ENCODE results near the gene ZNF750.
A peak's percentile ranks its signal among the peaks of the same experiment; 100 is the strongest.

Gene ZNF750

DNA sequence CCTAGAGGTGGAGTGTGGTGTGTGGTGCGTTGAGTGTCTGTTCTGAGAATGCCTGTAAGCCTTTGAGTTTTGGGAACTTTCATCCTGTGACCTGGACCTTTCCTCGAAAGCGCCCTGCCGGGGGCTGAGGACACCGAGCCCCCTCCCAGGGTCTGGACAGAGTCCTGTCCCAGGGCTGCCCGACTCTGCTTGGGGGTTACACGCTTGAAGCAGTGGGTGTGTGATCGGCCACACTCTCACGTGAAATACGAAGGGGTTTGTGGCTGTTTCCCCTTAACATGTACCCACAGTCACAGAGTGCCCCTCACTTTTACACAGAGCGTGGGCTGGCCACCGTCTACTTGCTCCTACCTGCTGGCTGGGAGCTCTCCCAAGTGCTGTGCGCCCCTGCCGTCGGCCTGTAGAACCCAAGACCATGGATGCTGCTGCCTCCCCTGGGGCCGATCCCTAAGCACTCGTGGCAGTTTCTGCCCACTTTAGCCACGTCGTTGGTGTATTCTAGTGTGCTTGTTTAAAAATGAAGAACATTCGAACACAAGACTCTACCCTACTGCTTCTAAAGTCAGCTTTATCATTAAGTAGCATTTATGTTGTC is 6.8 kb downstream of the ZNF750 start:
- no peak for DNase-seq

DNA sequence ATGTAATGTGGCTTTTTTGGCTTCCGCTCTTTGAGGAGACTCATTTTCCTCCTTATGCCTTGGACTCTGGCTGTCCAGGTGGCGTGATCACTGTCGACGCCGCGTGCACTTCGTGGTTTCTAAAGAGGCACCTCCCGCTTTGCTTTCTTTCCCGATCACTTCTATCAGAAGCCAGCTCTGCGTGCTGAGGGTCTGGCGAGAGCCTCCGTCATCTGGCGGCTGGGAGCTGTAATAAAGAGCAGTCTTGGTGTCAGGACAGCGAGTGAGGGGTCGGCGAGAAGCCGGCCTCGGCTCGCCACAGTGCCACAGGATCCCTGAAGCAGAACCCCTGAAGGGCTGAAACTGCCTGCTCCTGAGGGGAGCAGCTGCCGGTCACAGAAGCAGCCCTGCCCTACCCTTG is 7.4 kb downstream of the ZNF750 start:
- DNase-seq = peak; percentile 62

DNA sequence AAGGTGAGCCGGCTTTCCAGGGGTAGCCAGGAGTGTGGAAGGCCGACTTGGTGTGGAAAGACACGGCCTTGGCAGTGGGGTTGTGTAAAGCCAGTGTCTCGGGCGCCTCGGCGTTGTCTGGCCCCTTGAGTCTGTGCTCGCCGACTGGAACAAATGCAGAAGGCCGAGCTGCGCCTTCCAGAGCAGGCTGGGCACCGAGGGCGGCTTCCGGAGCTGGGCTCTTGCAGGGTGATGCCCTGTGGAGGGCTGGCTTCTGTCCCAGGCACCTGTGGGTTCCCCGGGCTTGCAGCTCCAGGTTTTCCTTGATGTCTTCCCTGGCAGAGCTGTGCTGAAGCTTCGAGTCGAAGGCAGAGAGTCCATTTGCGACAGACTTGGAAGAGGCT is 8.0 kb downstream of the ZNF750 start:
- DNase-seq = peak; percentile 12

DNA sequence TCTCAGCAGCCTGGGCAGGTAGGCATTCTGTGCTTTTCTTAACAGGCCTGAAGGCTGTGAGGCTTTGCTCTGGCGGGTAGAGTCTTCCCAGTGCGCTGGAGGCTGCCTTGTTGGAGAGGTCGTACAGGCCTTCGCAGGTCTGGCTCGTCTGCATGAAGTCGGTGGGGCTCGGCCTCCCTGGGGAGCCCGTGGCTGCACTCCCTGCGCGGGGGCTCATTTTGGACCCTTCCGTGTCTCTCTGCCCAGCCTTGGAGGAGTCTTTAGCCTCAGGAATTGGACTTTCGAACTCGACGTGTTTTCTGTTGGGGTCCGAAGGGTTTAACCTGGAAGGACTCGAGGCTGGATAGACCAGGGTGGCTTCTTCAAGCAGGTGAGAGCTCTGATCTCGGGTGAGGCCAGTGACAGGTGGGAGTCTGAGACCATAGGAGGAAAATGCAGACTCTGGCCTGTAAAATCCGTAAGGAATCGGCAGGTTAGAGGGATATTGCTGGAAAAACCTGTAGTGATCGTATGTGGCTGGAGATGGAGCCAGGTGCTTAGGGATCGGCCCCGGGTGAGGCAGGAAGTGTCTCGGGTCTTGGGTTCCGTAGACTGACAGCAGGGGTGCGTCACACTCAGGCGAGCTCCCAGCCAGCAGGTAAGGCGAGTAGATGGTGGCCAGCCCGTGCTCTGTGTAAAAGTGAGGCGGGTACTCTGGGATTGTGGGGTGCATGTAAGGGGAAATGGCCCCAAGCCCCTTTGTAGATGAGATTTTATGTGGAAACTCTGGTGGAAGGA is 8.6 kb downstream of the ZNF750 start:
- DNase-seq = peak; percentile 5

- DNase-seq = no peak
These were observed 9.6 kb downstream of the ZNF750 start for GRCh38 chr17:82830249-82830661.

DNA sequence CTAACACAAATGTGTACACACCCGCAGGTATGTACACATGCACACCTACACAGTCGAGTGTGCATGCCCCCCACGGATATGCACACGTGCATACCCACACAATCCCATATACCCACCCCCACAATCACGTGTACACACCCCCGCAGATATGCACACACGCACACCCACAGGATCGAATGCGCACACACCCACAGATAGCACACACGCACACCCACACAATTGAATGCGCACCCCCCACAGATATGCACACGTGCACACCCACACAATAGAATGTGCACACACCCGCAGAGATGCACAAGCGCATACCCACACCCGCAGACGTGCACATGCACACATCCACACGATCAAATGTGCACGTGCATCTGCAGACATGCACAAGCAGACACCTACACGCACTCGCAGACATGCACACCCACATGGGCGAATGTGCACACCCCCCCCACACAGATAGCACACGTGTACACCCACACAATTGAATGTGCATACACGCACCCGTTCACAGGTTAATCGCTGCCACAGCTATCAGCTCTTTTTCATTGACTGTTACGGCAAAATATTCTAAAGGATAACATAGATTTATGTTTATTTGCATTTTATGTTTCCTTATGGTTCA is 10.8 kb downstream of the ZNF750 start:
- DNase-seq = no peak

DNA sequence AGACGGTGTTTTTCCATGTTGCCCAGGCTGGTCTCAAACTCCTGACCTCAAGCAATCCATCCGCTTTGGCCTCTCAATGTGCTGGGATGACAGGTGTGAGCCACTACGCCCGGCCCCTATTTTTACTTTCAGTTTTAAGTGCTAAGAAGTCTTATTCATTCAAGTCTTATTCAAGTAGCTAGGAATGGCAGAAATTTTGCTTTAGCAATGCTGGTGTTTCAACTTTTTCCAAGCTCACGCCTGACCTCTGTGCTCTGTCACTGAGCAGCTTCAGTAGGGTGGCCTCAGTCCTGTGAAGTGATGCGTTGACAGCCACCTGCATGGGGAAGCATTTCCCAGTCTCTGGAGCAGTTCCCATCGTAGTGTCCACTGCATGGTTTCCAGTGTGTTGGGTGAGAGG is 12.9 kb downstream of the ZNF750 start:
- no peak for DNase-seq

- no peak for DNase-seq
These were observed 13.6 kb downstream of the ZNF750 start for GRCh38 chr17:82826211-82826610.

DNA sequence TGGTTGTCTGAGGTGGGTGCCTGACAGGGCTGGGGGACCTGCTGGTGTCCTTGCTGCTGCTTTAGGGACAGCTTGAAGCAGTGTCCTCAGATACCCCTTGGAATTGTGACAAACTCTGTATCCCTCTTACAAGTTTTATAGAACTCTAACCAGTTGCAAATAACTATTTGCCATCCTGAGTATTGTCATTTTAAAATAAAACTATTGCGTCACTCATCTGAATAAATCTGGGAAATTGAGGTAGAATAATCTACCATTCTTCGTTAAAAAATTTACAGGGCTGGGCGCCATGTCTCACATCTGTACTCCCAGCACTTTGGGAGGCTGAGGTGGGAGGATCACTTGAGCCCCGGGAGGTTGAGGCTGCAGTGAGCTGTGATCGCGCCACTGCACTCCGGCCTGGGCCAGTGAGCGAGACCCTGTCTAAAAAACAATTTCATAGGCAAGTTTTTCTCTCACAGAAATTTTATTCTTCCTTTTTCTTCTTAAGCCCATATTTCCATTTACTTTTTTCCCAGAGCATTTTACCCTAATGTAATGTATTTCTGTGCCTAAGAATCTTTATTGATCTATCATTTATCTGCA is 14.2 kb downstream of the ZNF750 start:
- no peak for DNase-seq

DNA sequence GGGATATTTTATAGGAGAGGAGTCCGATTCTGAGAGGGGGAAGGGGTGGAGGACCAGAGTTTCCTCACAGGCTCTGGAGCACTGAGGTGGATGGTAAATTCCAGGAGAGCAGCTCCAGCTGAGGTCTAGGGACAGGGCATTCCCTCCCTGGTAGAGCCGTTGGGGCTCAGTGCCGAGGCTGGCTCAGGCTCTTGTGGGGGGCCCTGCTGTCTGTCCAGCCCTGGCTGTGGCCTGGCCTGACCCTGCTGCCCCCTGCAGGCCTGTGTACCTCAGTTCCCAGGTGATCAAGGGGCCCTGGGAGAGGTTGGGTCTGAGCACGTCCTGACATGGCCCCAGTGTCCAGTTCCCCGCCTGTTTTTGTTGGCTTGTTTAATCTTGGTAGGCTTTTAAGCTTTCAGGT is 16.8 kb downstream of the ZNF750 start:
- no peak for DNase-seq

DNA sequence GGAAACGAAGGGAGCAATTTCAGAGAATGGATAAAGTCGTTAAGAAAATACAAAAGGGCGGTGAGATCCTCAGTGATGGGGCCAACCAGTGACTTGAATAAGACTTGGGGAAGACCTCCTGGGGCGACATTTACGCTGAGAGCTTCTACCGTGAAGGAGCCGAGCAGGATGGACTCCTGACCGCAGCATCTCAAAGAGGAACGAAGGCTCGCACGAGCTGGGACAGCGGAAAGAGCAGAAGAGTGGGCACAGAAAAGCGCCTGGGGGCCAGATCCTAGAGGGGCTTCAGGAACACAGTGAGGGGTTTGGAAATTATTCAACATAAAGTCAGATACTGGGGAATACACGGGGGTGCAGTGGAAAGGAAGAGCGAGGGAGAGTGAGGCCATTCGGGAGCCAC is 17.5 kb downstream of the ZNF750 start:
- no peak for DNase-seq

GRCh38 chr17:82821554-82821953 is 18.3 kb downstream of the ZNF750 start:
- DNase-seq = no peak

- DNase-seq = no peak
These were observed 19.3 kb downstream of the ZNF750 start for GRCh38 chr17:82820278-82821251.

DNA sequence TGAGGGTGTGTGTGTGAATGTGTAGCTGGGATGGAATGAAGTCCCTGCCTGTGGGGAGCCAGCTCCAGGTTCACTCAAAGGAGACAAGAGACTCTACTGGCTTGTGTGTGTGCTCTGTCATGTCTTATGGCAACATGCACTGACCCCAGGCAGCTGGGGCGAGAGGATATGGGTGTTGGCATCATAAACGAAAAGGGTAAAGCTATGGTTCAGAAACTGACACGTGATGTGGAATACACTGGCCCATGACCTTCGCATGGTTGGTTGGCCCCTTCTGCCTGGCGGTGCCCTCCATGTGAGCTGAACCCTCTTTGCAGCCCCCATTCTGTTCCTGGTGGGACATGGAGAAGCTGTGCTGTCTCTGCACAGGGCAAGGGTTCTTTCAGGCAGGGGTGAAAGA is 21.9 kb downstream of the ZNF750 start:
- DNase-seq = no peak

DNA sequence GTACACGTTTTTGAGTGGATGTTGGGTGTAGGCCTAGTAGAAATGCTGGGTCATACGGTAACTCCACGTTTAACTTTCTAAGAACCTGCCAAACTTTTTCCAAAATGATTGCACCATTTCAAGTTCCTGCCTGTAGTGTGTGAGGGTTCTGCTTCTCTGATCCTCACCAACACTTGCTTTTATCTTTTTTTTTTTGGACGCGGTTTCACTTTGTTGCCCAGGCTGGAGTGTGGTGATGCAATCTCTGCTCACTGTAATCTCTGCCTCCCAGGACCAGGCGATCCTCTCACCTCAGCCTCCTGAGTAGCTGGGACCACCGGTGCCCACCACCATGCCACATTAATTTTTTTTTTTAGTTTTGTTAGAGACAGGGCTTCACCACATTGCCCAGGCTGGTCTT is 23.5 kb downstream of the ZNF750 start:
- DNase-seq = no peak

DNA sequence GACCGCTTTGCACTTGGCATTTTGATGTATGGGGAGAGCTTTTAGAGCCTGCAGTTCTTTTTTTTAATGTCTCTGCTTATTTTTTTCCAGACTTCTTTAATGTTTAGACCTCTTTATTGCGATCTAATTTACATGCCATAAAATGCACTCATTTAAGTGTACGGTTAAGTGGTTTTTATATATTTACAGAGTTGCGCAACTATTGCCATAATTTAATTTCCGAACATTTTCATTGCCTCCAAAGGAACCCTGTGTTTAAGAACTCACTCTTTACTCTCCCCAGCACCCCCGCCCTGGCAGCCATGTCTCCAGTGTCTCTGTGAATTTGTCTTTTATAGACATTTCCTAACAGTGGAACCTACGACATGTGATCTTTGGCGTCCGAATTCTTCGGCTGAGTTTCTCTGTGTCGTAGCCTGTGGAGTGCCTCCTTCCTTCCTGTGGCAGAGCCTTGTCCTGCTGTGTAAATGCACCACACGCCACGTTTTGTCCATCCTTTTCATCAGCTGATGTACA is 24.0 kb downstream of the ZNF750 start:
- DNase-seq = no peak

DNA sequence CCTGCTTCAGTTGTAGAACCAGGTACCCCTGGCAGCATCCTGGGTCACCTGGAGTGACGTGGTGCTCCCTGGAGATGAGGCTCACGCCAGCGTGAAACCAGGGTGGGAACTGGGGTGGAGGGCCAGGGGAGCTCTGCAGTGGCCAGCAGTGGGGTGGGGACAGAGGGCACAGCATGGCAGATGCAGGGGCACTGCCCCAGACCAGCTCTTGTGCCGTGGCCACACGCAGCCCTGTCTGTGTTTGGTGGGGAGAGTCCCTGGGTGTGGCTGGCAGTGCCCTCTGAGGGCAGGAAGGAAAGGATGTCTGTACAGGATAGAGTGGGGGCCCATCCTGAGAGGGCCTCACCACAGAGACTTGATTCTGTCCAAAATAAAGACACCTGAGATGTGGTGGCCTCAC is 24.5 kb downstream of the ZNF750 start:
- DNase-seq = no peak

- no peak for DNase-seq
These were observed 25.0 kb downstream of the ZNF750 start for GRCh38 chr17:82814834-82815233.

- no peak for DNase-seq
These were observed 26.3 kb downstream of the ZNF750 start for GRCh38 chr17:82813299-82814051.

- no peak for DNase-seq
These were observed 27.2 kb downstream of the ZNF750 start for GRCh38 chr17:82812601-82813000.

DNA sequence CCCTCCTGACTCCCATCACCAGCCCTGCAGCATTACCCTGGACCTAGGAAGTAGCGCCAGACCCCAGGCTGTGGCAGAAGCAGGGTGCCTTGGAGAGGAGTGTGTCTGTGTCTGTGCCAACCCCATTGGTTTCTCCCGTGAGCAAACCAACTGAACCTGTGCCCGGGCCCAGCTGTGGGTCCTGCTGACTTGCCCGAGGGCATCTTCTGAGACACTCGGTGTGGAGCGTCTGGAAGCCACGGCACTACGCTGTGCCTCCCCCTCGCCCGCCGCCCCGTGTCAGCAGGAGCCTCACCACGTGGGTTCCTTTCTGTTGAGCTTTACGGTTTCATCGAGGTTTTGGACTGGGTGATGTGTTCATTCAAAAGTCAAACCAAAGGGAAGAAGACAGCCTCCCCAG is 27.8 kb downstream of the ZNF750 start:
- DNase-seq = no peak

Data from DMS79 treated with DMSO at 0.1 percent for 48 hours (cell line).